OCI-LY1 (cell line): ENCODE measurements around the gene INTS6.

Experiments
- CTCF ChIP-seq: fragments of 200-600 bp; sonication (generic), shearing (Covaris generic); IDR thresholded peaks from 2 replicates; pipeline ENCODE4 v1.5.1; 2017; ENCODE audit warnings: mild to moderate bottlenecking, antibody characterized with exemption, low read length, moderate library complexity, mixed read lengths
- EZH2 ChIP-seq: fragments of 200-600 bp; sonication (generic), shearing (Covaris generic); IDR thresholded peaks from 2 replicates; pipeline ENCODE4 v1.8.0; 2017; ENCODE audit warnings: borderline replicate concordance, mixed run types, mild to moderate bottlenecking, antibody characterized with exemption, low read length, moderate library complexity, mixed read lengths

- TF ChIP-seq CTCF = no peak
- TF ChIP-seq EZH2 = no peak
Measured at GRCh38 chr13:51477149-51477548, 24.3 kb upstream of the INTS6 start.
